IMR-90 (cell line): Measurements from ENCODE around the gene RMC1. TPM values are rescaled to one million over a fixed set of nuclear protein-coding genes. Genes with fewer than 3 reads are reported as not detected.

Source experiments
- ATAC-seq: fragments of 200-7000 bp; cut with Tn5 transposase; 2 replicates; pipeline ENCODE4 v1.9.1; 2020; ENCODE audit warnings: low read depth, mild to moderate bottlenecking, moderate library complexity
- BruUV-seq: library from RNA; stranded (reverse); fragments of 400-500 nt; replicated peaks from 2 replicates; lab custom pipeline; 2021; lab: Mats Ljungman, UMichigan
- CTCF ChIA-PET: fragments of 300-600 bp; formaldehyde crosslinking; extraction: SDS; loops from one replicate; lab custom pipeline; 2021; ENCODE audit warnings: antibody characterized with exemption; lab: Yijun Ruan, JAX
- POLR2A ChIA-PET: fragments of 300-600 bp; sonication (Branson Sonifier 250); formaldehyde crosslinking; loops from one replicate; lab custom pipeline; 2022; ENCODE audit warnings: antibody characterized with exemption; ENCODE audit not compliant: unreplicated experiment; lab: Charles Lee
- DNase-seq: peaks from one replicate; pipeline ENCODE4 v3.0.0; 2013
- H2AFZ ChIP-seq: replicated peaks from 2 replicates; pipeline ENCODE3; 2013; ENCODE audit warnings: low read length, mild to moderate bottlenecking; ENCODE audit not compliant: poor library complexity
- H2AK5ac ChIP-seq: 2 replicates; pipeline ENCODE4 v1.6.1; 2013; ENCODE audit warnings: low read depth, low read length, inconsistent platforms
- H2AK9ac ChIP-seq: replicated peaks from 2 replicates; pipeline ENCODE3; 2013; ENCODE audit warnings: mild to moderate bottlenecking, low read depth, low read length, moderate library complexity; ENCODE audit not compliant: poor library complexity
- H2BK120ac ChIP-seq: 2 replicates; pipeline ENCODE4 v1.6.1; 2013; ENCODE audit warnings: low read depth, low read length, inconsistent platforms
- H2BK15ac ChIP-seq: 3 replicates; pipeline ENCODE4 v1.6.1; 2013; ENCODE audit warnings: low read depth, low read length, inconsistent platforms
- H2BK20ac ChIP-seq: 2 replicates; pipeline ENCODE4 v1.6.1; 2013; ENCODE audit warnings: low read depth, mild to moderate bottlenecking, inconsistent platforms, low read length, moderate library complexity
- H2BK5ac ChIP-seq: 2 replicates; pipeline ENCODE4 v1.6.1; 2013; ENCODE audit warnings: mild to moderate bottlenecking, low read depth, low read length, inconsistent platforms; ENCODE audit not compliant: poor library complexity, severe bottlenecking
- H3K14ac ChIP-seq: replicated peaks from 2 replicates; pipeline ENCODE4 v1.6.1; 2013; ENCODE audit warnings: low read depth, low read length, inconsistent platforms
- H3K18ac ChIP-seq: 2 replicates; pipeline ENCODE4 v1.6.1; 2013; ENCODE audit warnings: low read depth, low read length, control low read depth
- H3K23ac ChIP-seq: 2 replicates; pipeline ENCODE4 v1.6.1; 2013; ENCODE audit warnings: low read depth, low read length, inconsistent platforms
- H3K27ac ChIP-seq: 2 replicates; pipeline ENCODE4 v1.5.1; 2013; ENCODE audit warnings: mild to moderate bottlenecking, control low read depth, low read length; ENCODE audit not compliant: insufficient read depth
- H3K27me3 ChIP-seq: 2 replicates; pipeline ENCODE4 v1.6.1; 2013; ENCODE audit warnings: low read length; ENCODE audit not compliant: control insufficient read depth, insufficient read depth
- H3K36me3 ChIP-seq: 2 replicates; pipeline ENCODE4 v1.6.1; 2013; ENCODE audit warnings: low read length, mixed read lengths; ENCODE audit not compliant: control insufficient read depth, insufficient read depth
- H3K4ac ChIP-seq: 2 replicates; pipeline ENCODE4 v1.6.1; 2013; ENCODE audit warnings: low read depth, low read length, inconsistent platforms
- H3K4me1 ChIP-seq: 2 replicates; pipeline ENCODE4 v1.6.1; 2013; ENCODE audit warnings: low read length, mixed read lengths; ENCODE audit not compliant: control insufficient read depth, insufficient read depth
- H3K4me2 ChIP-seq: 2 replicates; pipeline ENCODE4 v1.6.1; 2013; ENCODE audit warnings: low read depth, mild to moderate bottlenecking, control low read depth, low read length, moderate library complexity
- H3K4me3 ChIP-seq: 2 replicates; pipeline ENCODE4 v1.5.1; 2013; ENCODE audit warnings: low read depth, mild to moderate bottlenecking, control low read depth, low read length, moderate library complexity; ENCODE audit not compliant: insufficient read depth
- H3K56ac ChIP-seq: 2 replicates; pipeline ENCODE4 v1.6.1; 2013; ENCODE audit warnings: low read length, inconsistent platforms; ENCODE audit not compliant: insufficient read depth; ENCODE audit errors: extremely low read depth
- H3K79me1 ChIP-seq, 2 experiments: 2 replicates each; pipeline ENCODE4 v1.6.1; 2013; ENCODE audit warnings: low read length in 2 of 2, inconsistent platforms in 1 of 2, low read depth in 1 of 2
- H3K9ac ChIP-seq: 2 replicates; pipeline ENCODE4 v1.6.1; 2013; ENCODE audit warnings: low read depth, low read length, control low read depth
- H3K9me1 ChIP-seq: 2 replicates; pipeline ENCODE4 v1.6.1; 2013; ENCODE audit warnings: low read length, inconsistent platforms; ENCODE audit not compliant: insufficient read depth
- H3K9me3 ChIP-seq: 2 replicates; pipeline ENCODE4 v1.6.1; 2013; ENCODE audit warnings: low read length; ENCODE audit not compliant: control insufficient read depth, insufficient read depth
- H4K20me1 ChIP-seq: 2 replicates; pipeline ENCODE4 v1.6.1; 2013; ENCODE audit warnings: low read length, inconsistent platforms; ENCODE audit not compliant: insufficient read depth
- H4K5ac ChIP-seq: 2 replicates; pipeline ENCODE4 v1.6.1; 2013; ENCODE audit warnings: mild to moderate bottlenecking, low read depth, low read length, control low read depth
- H4K8ac ChIP-seq, 2 experiments: 2 replicates each; pipeline ENCODE4 v1.6.1; 2013; ENCODE audit warnings: low read depth in 2 of 2, low read length in 2 of 2, control low read depth in 1 of 2, inconsistent platforms in 1 of 2
- H4K91ac ChIP-seq: 2 replicates; pipeline ENCODE4 v1.6.1; 2013; ENCODE audit warnings: low read depth, low read length, inconsistent platforms; ENCODE audit not compliant: insufficient read depth
- CHD1 ChIP-seq: IDR thresholded peaks from 2 replicates; pipeline ENCODE4 v1.6.1; 2012; ENCODE audit warnings: low read depth, low read length, improper control_type of control experiment
- POLR2A ChIP-seq: IDR thresholded peaks from 2 replicates; pipeline ENCODE4 v1.6.1; 2012; ENCODE audit warnings: mild to moderate bottlenecking, low read depth, low read length
- USF2 ChIP-seq: fragments of 150-350 bp; IDR thresholded peaks from 2 replicates; pipeline ENCODE4 v1.6.1; 2017; ENCODE audit warnings: mild to moderate bottlenecking, antibody characterized with exemption, low read length, low read depth
- WGBS, 2 experiments: methylation state at CpG; one replicate each; pipeline versions ENCODE4 v1.1.5 to v1.1.7; 2013; ENCODE audit warnings: missing lambda C conversion rate in 2 of 2; ENCODE audit not compliant: insufficient read length in 1 of 2; ENCODE audit errors: extremely low coverage in 2 of 2; 5-methylcytosine and 5-hydroxymethylcytosine counted together
- dilution Hi-C: fragments of 300-500 bp; cut with HindIII; formaldehyde crosslinking; loops from one replicate; pipeline ENCODE4 v1.14.3; 2018; ENCODE audit warnings: low sequenced_read_pairs; ENCODE audit not compliant: unreplicated experiment
- in situ Hi-C: fragments of 300-500 bp; cut with MboI; formaldehyde crosslinking; loops from 3 replicates; pipeline ENCODE4 v1.14.3; 2019; ENCODE audit warnings: low sequenced_read_pairs, inconsistent platforms, mixed read lengths
- intact Hi-C: fragments of 100-400 bp; cut with micrococcal nuclease; formaldehyde crosslinking; loops from 2 replicates; pipeline ENCODE4 v1.10.0; 2022
- polyA plus RNA-seq, 3 experiments: library from polyadenylated mRNA; depleted of rRNA; stranded (reverse); fragments of >200 nt; gene quantifications; 2 replicates each; pipeline ENCODE4 v1.2.3, GENCODE V29; 2012; ENCODE audit warnings: low replicate concordance in 1 of 3
- total RNA-seq: library from RNA; depleted of rRNA; stranded (reverse); fragments of >200 nt; gene quantifications from 2 replicates; pipeline ENCODE4 v1.2.3, GENCODE V29; 2012

RMC1 gene
- total and polyA plus RNA-seq, 2 of the 4 experiments (the other 2 are of a cell fraction), result 14.2 to 18.0 TPM

GRCh38 chr18:23459530-23459921, 43.8 kb upstream of the RMC1 start:
- in situ Hi-C loops (no loop called here), dilution Hi-C loops (no loop called here), intact Hi-C loops (no loop called here)
- no peak overlapping the region for H2BK120ac ChIP-seq
- peaks cover 77% of the 10 kb centered on the region for H4K20me1 ChIP-seq
- no peak overlapping the region for H3K27ac ChIP-seq
- H3K23ac ChIP-seq, result no peak overlapping the region
- no peak overlapping the region for H4K8ac ChIP-seq
- no peak overlapping the region for H2BK20ac ChIP-seq
- no peak overlapping the region for H3K4ac ChIP-seq
- ATAC-seq, result peak; percentile 40
- H3K4me3 ChIP-seq, result no peak overlapping the region
- BruUV-seq, result no TSS peak
- no peak overlapping the region for H3K18ac ChIP-seq
- no peaks in the 10 kb centered on the region for H3K9me3 ChIP-seq
- H3K14ac ChIP-seq, result no peak overlapping the region
- H4K5ac ChIP-seq, result no peak overlapping the region
- H4K91ac ChIP-seq, result no peak overlapping the region
- no peak overlapping the region for H3K9ac ChIP-seq
- no peak overlapping the region for H3K56ac ChIP-seq
- H3K27me3 ChIP-seq, result no peaks in the 10 kb centered on the region
- ChIA-PET POLR2A (no interaction called here), CTCF (no interaction called here)
- H2AFZ ChIP-seq, result no peak overlapping the region
- peaks cover 19 to 74% of the 10 kb centered on the region in 2 experiments for H3K79me1 ChIP-seq
- H3K4me1 ChIP-seq, result peaks cover 3% of the 10 kb centered on the region
- peaks cover 20% of the 10 kb centered on the region for H3K36me3 ChIP-seq
- no peak overlapping the region for H2AK5ac ChIP-seq
- no peak for DNase-seq
- no peak overlapping the region for H3K4me2 ChIP-seq
- no peak overlapping the region for H2BK5ac ChIP-seq
- H3K9me1 ChIP-seq, result peaks cover 14% of the 10 kb centered on the region
- 100% methylated on average over 2 of the region's 7 CpGs; no CpG with 5 or more reads in 1 of the 2 experiments for WGBS, 2 experiments
- TF ChIP-seq POLR2A (no peak), CHD1 (no peak), USF2 (no peak)
- no peak overlapping the region for H2BK15ac ChIP-seq
- no peak overlapping the region for H2AK9ac ChIP-seq
